ENCODE data around the gene INSM2. TPM values are rescaled to one million over a fixed set of nuclear protein-coding genes. Genes with fewer than 3 reads are reported as not detected.
A peak's percentile ranks its signal among the peaks of the same experiment; 100 is the strongest.

INSM2 gene
- total and polyA plus RNA-seq, 2 of the 13 experiments (the other 11 are each of a cell fraction or from before 2014, with no cell fraction given), result not detected

- POLR2A ChIA-PET, result no interaction called here
- BruUV-seq (replicated peaks), result no TSS peak
These were observed 6.0 kb downstream of the INSM2 start for GRCh38 chr14:35539969-35540368.

GRCh38 chr14:35543006-35543405, 9.0 kb downstream of the INSM2 start:
- Histone ChIP-seq H3K9me3 (ENCODE audit: low read length) (no peaks in the 10 kb centered on the region), H3K79me2 (ENCODE audit: insufficient read depth, low read length) (no peaks in the 10 kb centered on the region), H3K9ac (ENCODE audit: insufficient read depth, low read depth, low read length) (no peak overlapping the region), H4K20me1 (ENCODE audit: insufficient read depth, low read length) (no peaks in the 10 kb centered on the region), H3K4me1 (ENCODE audit: insufficient read depth, low read length) (no peaks in the 10 kb centered on the region), H3K4me2 (ENCODE audit: low read depth, low read length) (no peak overlapping the region), H2AFZ (ENCODE audit: low read length) (no peak overlapping the region), H3K27ac (ENCODE audit: extremely low read length, insufficient read depth, low read length) (no peak overlapping the region), H3K27me3 (ENCODE audit: control insufficient read depth in 1 of 2, insufficient read depth in 2 of 2, low read length in 2 of 2) (no peaks in the 10 kb centered on the region), H3K36me3 (replicated peaks in 1 of 2; ENCODE audit: control insufficient read depth in 1 of 2, insufficient read depth in 2 of 2, low read length in 2 of 2) (peaks cover 0 to 5% of the 10 kb centered on the region in 2 experiments; a peak in 2 of 5 replicates), H3K4me3 (replicated peaks in 1 of 3; ENCODE audit: insufficient read depth in 1 of 3, low read depth in 2 of 3, low read length in 3 of 3) (no peak overlapping the region)
- no peak for TF ChIP-seq PHB2 (IDR thresholded peaks at IDR 0.05; ENCODE audit: partially characterized antibody)
- peak; percentile 87 for TF ChIP-seq NFE2L2 (IDR thresholded peaks at IDR 0.05; ENCODE audit: low read length)
- TF ChIP-seq MAFF (IDR thresholded peaks at IDR 0.05; ENCODE audit: low read depth, low read length), result peak; percentile 68
- no peak for TF ChIP-seq KLF9 (CRISPR knock-in tag; IDR thresholded peaks at IDR 0.05; ENCODE audit: low read depth)
- TF ChIP-seq MAFK (conservative IDR thresholded peaks at IDR 0.05 in 1 of 2, IDR thresholded peaks at IDR 0.05 in 1 of 2; ENCODE audit: low read length in 2 of 2), result peak; percentile 69 to 71
- no peak for TF ChIP-seq ZNF761 (CRISPR knock-in tag; conservative IDR thresholded peaks at IDR 0.05)
- 0 out of 2 replicates have a peak, but pooled peaks have one; percentile 37 for TF ChIP-seq FOXO4 (CRISPR knock-in tag; conservative IDR thresholded peaks at IDR 0.05)
- no peak for TF ChIP-seq SALL2 (CRISPR knock-in tag; IDR thresholded peaks at IDR 0.05)
- ATAC-seq (no peak), DNase-seq (ENCODE audit: low spot score) (no peak), FAIRE-seq (no peak)
- POLR2A ChIA-PET, result no interaction called here
- intact Hi-C loops (cut with micrococcal nuclease; ENCODE audit: unreplicated experiment) (no loop called here), in situ Hi-C loops (cut with HindIII; ENCODE audit: extremely low pct_ligation_motif_present, low pct_unique_long_range_greater_than_20kb) (no loop called here)
- no TSS peak for BruUV-seq (replicated peaks)
- 98% methylated on average over 5 of the region's 5 CpGs for WGBS (ENCODE audit: low lambda C conversion rate)
- CTCF ChIA-PET (ENCODE audit: low intra/inter-chr PET ratio, low total read pairs), result no interaction called here

More at GRCh38 chr14:35539969-35540368, 6.0 kb downstream of the INSM2 start:
- WGBS (ENCODE audit: low lambda C conversion rate), result 66% methylated on average over 2 of the region's 2 CpGs
- Histone ChIP-seq H3K4me1 (ENCODE audit: insufficient read depth, low read length) (peaks cover 6% of the 10 kb centered on the region), H3K4me3 (replicated peaks in 1 of 3; ENCODE audit: insufficient read depth in 1 of 3, low read depth in 2 of 3, low read length in 3 of 3) (no peak overlapping the region), H3K9me3 (ENCODE audit: low read length) (no peaks in the 10 kb centered on the region), H3K4me2 (ENCODE audit: low read depth, low read length) (no peak overlapping the region), H3K27ac (ENCODE audit: extremely low read length, insufficient read depth, low read length) (no peak overlapping the region), H3K79me2 (ENCODE audit: insufficient read depth, low read length) (no peaks in the 10 kb centered on the region), H3K36me3 (replicated peaks in 1 of 2; ENCODE audit: control insufficient read depth in 1 of 2, insufficient read depth in 2 of 2, low read length in 2 of 2) (peaks cover 0 to 3% of the 10 kb centered on the region in 2 experiments; a peak in 2 of 5 replicates), H4K20me1 (ENCODE audit: insufficient read depth, low read length) (peaks cover 12% of the 10 kb centered on the region; the same call in 1 of the 2 replicates), H3K27me3 (ENCODE audit: control insufficient read depth in 1 of 2, insufficient read depth in 2 of 2, low read length in 2 of 2) (peaks cover 1 to 2% of the 10 kb centered on the region in 2 experiments), H3K9ac (ENCODE audit: insufficient read depth, low read depth, low read length) (no peak overlapping the region), H2AFZ (ENCODE audit: low read length) (no peak overlapping the region)
- intact Hi-C loops (cut with micrococcal nuclease; ENCODE audit: unreplicated experiment) (loop anchor here (5.0 kb wide), 1 partner anchor 277 kb away; no protein-coding TSS in a partner anchor), in situ Hi-C loops (cut with HindIII; ENCODE audit: extremely low pct_ligation_motif_present, low pct_unique_long_range_greater_than_20kb) (loop anchor here (10.0 kb wide), 1 partner anchor 275 kb away; no protein-coding TSS in a partner anchor)
- ATAC-seq (no peak), DNase-seq (ENCODE audit: low spot score) (no peak), FAIRE-seq (no peak)
- TF ChIP-seq RFX5 (IDR thresholded peaks at IDR 0.05; ENCODE audit: low read depth, low read length) (no peak), DRAP1 (CRISPR knock-in tag; IDR thresholded peaks at IDR 0.05) (no peak), SIN3B (IDR thresholded peaks at IDR 0.05; ENCODE audit: low read length) (no peak), ZNF670 (CRISPR knock-in tag; IDR thresholded peaks at IDR 0.05; ENCODE audit: borderline replicate concordance) (no peak)
- CTCF ChIA-PET (ENCODE audit: low intra/inter-chr PET ratio, low total read pairs), result no interaction called here

Data from HepG2 (cell line).